HG03097 (cell line): ENCODE measurements around the gene DOCK2.

Experiments
- ATAC-seq: cut with Tn5 transposase; IDR thresholded peaks from one replicate; pipeline ENCODE4 v1.9.1; 2021; ENCODE audit not compliant: unreplicated experiment, low FRiP score

The DOCK2 gene

GRCh38 chr5:169880785-169881184 lies 243.7 kb downstream of the DOCK2 start:
- ATAC-seq, result no peak

DNA sequence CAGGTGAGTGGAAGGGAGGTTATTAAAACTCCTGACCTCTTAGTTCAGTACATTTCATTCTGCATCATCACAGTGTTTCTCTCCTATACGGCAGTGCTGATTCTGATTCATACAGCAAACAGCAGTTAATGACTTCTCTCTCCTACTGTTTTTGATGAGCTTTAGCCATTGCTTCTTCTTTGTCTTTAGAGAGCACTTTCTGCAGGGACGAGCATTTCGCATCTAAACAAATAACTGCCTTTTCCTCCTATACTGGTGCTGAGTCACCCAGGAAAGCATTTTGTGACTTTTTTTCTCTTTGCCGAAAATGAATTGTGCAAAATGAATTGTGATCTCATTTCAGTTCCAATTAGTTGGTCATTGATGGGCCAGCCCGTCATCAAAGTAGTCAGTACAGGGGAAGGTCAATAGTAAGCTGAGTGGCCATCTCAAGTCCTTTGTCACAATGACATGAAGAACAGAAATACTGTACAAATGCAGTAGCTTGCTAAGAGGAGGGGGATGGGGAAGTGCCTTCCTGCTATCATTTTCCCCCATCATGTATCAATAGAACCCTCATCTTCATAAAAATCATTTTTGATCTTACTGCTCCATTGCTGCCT lies 244.7 kb downstream of the DOCK2 start:
- no peak for ATAC-seq

DNA sequence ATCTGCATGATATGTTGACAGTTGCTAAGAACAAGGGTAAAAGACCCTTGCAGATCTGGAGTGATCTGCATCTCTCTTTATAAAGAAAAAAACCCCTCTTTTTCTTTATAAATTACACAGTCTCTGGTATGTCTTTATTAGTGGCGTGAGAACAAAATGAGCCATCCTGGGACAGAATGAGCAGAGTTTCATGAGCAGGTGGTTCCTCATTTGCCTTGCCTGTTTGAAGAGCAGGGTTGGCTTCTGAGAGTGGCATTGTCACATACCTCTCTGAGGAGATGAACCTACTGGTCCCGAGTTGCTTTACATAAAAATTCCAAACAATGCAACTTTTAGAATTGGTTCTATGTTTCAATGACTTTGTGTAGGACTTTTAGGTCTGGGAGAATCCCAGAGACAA lies 249.0 kb downstream of the DOCK2 start:
- ATAC-seq, result no peak

GRCh38 chr5:169886677-169887076 lies 249.6 kb downstream of the DOCK2 start:
- no peak for ATAC-seq

- no peak for ATAC-seq
These were observed 252.5 kb downstream of the DOCK2 start for GRCh38 chr5:169889572-169889971.

- ATAC-seq, result no peak
These were observed 255.9 kb downstream of the DOCK2 start for GRCh38 chr5:169893010-169893409.

DNA sequence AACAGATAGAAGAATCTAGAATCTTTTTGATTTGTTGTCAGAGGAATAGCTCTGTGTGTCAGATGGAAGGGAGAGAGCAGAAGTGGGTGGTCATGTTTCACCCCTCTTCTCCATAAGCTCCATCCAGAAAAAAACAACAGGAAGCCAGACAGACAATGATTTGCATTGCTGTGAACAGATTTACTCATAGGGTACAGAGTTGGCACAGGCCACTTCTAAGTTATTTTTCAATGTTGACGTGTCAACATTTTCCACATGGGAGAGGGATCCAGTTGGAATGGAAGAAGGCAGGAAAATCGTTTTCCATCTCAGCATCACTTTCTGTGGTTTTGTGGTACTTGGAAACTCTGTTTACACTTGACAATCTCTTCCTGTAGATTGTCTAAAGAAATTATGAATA lies 256.5 kb downstream of the DOCK2 start:
- no peak for ATAC-seq

DNA sequence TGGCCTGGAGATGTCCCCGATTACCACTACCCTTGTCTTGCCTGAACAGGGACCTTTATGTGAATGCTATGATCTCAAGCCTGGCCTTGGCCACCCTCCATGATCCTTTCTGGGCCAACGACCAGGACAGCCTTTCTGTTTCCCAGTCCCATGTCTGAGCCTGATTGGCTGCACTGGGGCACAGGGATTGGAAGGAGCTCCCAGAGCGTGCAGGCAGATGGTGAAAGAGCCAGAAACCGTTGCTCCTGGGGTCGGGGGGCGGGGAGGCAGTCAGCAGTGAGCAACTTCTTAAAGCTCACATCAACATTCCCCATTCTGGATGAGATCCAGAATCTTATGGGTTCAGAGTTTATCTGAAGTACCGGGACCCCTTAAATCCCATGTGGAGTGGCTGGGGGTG lies 258.9 kb downstream of the DOCK2 start:
- no peak for ATAC-seq

DNA sequence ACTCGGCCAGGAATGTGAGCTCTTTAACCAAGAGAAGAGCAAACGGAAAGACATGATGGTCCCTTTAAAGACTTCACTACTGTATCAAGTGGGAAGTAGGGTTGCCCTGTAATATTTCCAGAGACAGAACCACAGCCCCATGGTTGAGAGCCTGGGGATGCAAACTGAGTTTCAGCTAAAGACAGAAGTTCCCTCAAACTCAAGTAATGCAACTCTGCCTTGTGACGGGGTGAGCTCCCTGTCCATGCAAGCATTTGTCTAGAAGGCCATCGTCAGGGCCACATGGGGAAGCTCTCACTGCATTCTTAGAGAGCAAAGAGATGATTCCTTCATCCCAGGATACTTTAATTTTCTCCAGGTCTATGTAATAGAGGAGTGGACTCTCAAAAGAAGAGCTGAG lies 260.4 kb downstream of the DOCK2 start:
- ATAC-seq, result no peak

DNA sequence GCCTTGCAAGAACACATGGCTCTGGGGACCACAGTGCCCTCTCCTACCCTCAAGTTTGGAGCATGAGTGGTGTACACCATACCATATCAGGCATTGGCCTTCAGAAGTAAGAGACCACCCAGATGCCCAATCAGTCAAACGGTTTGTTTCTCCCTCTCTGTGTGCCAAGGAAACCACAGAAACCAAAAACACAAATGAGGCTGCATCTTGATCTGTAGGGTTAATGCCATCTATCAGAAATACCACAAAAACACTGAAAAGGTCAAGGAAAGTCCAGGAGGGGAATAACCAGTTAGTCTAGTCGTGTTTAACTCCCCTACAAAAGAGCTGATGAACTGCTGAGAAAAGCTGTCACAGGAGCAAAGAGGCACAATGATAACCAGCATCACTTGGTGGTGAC lies 264.8 kb downstream of the DOCK2 start:
- no peak for ATAC-seq

DNA sequence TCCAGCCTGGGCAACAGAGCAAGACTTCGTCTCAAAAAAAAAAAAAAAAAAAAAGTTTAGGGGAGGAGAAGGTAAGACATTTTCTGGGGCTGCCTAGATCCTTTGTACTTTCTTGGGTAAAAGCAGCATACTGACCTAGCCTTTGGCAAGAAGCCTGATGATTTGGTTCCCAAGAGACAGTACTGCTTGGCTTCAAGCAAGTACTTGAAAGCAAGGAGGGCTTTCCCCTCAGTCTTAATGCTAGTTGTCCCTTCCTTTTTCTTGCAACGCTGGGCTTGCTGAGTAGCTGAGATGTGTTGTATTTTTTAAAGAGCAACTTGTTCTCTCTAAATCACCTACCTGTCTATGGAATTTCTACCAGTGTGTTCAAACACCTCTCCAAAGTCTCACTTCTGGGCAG lies 267.0 kb downstream of the DOCK2 start:
- ATAC-seq, result no peak

DNA sequence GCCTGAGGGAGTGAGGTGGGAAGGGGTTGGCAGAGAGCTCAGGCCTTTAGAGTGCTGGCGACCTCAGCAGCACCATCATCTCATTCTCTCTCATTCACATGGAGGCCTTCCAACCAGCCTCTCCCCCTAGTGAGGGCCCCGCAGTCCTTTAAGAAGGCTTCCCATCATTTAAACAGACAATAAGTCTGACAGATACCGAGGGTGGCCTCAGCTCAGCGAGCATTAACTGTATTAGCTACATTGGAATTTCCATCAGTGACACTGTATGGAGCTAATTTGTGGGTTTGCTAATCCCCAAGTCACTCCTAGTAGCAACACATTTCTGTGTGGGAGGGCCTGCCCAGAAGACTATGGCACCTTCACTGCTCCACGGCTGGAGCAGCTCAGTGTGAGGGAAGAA lies 267.4 kb downstream of the DOCK2 start:
- ATAC-seq, result no peak

DNA sequence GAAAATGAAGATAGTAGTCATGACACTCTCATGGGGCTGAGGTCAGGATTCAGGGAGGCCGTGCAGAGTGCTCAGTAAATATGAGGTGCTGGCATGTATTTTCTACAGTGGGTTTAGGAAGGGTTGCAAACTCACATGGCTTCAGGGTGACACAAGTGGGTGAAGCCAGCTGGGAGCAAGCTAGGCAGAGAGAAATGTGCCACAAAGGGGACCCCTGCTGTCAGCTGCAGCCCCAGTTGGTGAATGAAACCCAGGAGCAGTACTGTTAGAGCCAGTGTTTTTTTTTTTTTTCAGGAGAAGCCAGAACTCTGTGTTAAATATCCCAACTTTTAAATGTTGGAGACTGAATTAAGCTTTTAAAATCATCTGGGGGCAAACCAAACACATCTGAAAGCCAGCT lies 267.9 kb downstream of the DOCK2 start:
- no peak for ATAC-seq

GRCh38 chr5:169906745-169907649 lies 269.9 kb downstream of the DOCK2 start:
- ATAC-seq, result no peak

GRCh38 chr5:169908864-169909263 lies 271.8 kb downstream of the DOCK2 start:
- no peak for ATAC-seq

DNA sequence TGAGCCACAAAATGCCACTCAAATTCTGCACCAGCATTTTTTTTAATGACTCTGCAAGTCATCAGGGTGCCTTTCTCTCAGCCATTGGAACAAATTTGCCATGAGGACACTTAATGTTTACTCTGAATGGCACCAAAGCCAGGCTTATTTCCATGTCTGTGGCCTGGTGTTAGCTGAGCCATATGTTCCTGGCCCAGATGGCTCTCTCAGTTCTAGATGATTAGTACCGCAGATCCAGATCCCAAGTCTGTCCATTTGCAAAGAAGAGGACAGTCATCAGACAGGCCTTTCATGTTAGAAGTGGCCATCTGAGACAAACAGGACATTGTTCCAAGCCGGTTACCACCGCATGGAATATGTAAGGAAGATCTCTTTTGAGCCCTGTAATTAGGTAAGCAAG lies 272.9 kb downstream of the DOCK2 start:
- no peak for ATAC-seq

DNA sequence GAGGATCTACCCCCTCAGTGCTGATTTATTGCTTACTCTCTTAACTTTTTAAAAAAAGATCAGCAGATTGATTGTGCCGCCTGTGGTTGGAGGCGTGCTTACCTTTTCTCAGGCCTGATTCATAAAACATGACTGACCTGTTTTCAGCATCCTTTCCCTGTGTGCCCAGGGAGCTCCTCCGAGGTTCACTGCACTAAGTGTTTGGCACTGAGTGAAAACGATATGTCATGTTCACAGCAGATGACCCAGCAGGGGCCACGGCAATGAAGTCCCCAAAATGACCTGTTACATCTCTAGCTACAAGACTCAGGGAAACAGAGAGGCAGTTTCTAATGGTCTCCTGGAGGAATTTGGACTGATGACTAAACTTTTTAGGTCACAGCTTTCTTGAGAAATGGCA lies 273.3 kb downstream of the DOCK2 start:
- ATAC-seq, result no peak

- ATAC-seq, result no peak
These were observed 274.6 kb downstream of the DOCK2 start for GRCh38 chr5:169911448-169912212.

- no peak for ATAC-seq
These were observed 276.4 kb downstream of the DOCK2 start for GRCh38 chr5:169913479-169913878.

DNA sequence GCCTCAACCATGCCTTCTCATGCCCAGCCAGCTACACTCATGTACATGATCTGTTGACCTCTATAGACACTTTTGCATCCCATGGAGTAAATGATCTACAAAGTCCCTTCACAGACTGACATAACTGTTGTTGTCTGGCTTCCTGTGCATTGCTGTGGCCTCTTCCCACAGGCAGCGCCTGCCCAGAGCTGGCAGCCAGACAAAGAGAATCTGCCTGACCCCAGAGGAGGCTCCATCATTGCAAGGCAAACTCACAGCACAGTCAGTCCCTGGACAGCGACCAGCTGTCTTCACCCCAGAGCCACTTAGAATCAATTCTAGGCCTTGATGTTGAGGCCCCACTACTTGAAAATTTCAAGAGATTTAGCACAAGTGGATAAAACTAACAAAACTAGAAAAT lies 277.7 kb downstream of the DOCK2 start:
- ATAC-seq, result peak; percentile 57

- ATAC-seq, result no peak
These were observed 280.4 kb downstream of the DOCK2 start for GRCh38 chr5:169917500-169917899.
